HG03060 (cell line): ENCODE data around the gene PHRF1.

Experiments
- ATAC-seq: cut with Tn5 transposase; IDR thresholded peaks from one replicate; pipeline ENCODE4 v1.9.1; 2021; ENCODE audit warnings: low read depth, moderate number of reproducible peaks; ENCODE audit not compliant: unreplicated experiment

PHRF1 gene

GRCh38 chr11:595400-595799 is 19.1 kb downstream of the PHRF1 start:
- no peak for ATAC-seq

- no peak for ATAC-seq
These were observed 20.1 kb downstream of the PHRF1 start for GRCh38 chr11:596374-596773.

GRCh38 chr11:597166-597725 is 21.0 kb downstream of the PHRF1 start:
- ATAC-seq: no peak

- ATAC-seq: no peak
These were observed 21.9 kb downstream of the PHRF1 start for GRCh38 chr11:598005-598680.

GRCh38 chr11:601573-602245 is 25.4 kb downstream of the PHRF1 start:
- no peak for ATAC-seq

- no peak for ATAC-seq
These were observed 26.9 kb downstream of the PHRF1 start for GRCh38 chr11:603154-603553.

GRCh38 chr11:605286-606129 is 29.2 kb downstream of the PHRF1 start:
- no peak for ATAC-seq

- ATAC-seq: no peak
These were observed 30.0 kb downstream of the PHRF1 start for GRCh38 chr11:606245-606644.

- ATAC-seq: no peak
These were observed 30.9 kb downstream of the PHRF1 start for GRCh38 chr11:607020-607780.

- no peak for ATAC-seq
These were observed 31.8 kb downstream of the PHRF1 start for GRCh38 chr11:607971-608659.

- no peak for ATAC-seq
These were observed 32.6 kb downstream of the PHRF1 start for GRCh38 chr11:608791-609251.

- no peak for ATAC-seq
These were observed 33.1 kb downstream of the PHRF1 start for GRCh38 chr11:609341-609811.

- ATAC-seq: no peak
These were observed 34.0 kb downstream of the PHRF1 start for GRCh38 chr11:610146-610801.

- ATAC-seq: no peak
These were observed 35.0 kb downstream of the PHRF1 start for GRCh38 chr11:611001-611996.

GRCh38 chr11:612201-612960 is 36.1 kb downstream of the PHRF1 start:
- ATAC-seq: no peak

- ATAC-seq: no peak
These were observed 36.7 kb downstream of the PHRF1 start for GRCh38 chr11:612961-613300.

- no peak for ATAC-seq
These were observed 37.2 kb downstream of the PHRF1 start for GRCh38 chr11:613369-613968.
